ENCODE results near the gene SLC22A7. TPM values are rescaled to one million over a fixed set of nuclear protein-coding genes. Genes with fewer than 3 reads are reported as not detected.

SLC22A7 gene
- total and polyA plus RNA-seq, 2 experiments from 2014 or later = 0.31 TPM; not detected in 1

DNA sequence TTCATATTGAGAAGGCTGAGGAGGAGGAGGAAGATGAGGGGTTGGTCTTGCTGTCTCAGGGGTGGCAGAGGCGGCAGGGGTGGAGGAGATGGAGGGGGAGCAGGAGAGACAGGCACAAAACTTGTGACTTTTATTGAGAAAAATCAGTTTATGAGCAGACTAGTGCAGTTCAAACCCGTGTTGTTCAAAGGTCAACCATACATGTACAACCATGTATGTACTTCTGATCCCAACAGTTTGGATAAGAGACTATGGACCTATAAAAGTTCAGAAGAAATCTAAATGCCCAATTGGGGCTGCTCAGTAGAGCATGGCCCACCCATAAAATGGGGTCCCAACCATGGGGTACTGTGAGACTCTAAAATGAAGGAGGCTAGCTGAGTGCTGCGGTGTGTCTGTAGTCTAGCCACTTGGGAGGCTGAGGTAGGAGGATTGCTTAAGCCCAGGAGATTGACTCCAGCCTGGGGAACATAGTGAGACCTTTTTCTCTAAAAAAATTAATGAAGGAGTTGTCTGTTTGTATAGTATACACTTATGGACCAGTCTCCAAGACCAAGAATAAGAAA lies 7.6 kb upstream of the SLC22A7 start:
- Histone ChIP-seq H3K79me2 (replicated peaks; ENCODE audit: insufficient read depth) (no peaks in the 10 kb centered on the region), H2AFZ (no peak overlapping the region), H3K4me1 (ENCODE audit: insufficient read depth) (no peaks in the 10 kb centered on the region; the same call in 1 of the 2 replicates), H3K4me2 (no peak overlapping the region), H3K27ac (ENCODE audit: low read depth) (no peak overlapping the region), H4K20me1 (replicated peaks; ENCODE audit: insufficient read depth) (no peaks in the 10 kb centered on the region), H3K4me3 (no peak overlapping the region), H3K27me3 (ENCODE audit: insufficient read depth) (peaks cover 12% of the 10 kb centered on the region), H3F3A (replicated peaks; ENCODE audit: low read depth) (no peaks in the 10 kb centered on the region), H3K36me3 (ENCODE audit: insufficient read depth) (no peaks in the 10 kb centered on the region), H3K9me2 (ENCODE audit: insufficient read depth) (peaks cover 4% of the 10 kb centered on the region; the same call in 1 of the 2 replicates)
- no peak overlapping the region for H3K27ac Mint-ChIP-seq
- H3K27me3 Mint-ChIP-seq (ENCODE audit: insufficient read depth, low read depth, poor library complexity) = peaks cover 19% of the 10 kb centered on the region
- H3K4me1 Mint-ChIP-seq = peaks cover 12% of the 10 kb centered on the region
- H3K4me3 Mint-ChIP-seq = no peak overlapping the region
- TF ChIP-seq CTCF (conservative IDR thresholded peaks at IDR 0.05; ENCODE audit: low read depth in 2 of 2) = no peak
- no peak for TF ChIP-seq STAT1 (IDR thresholded peaks at IDR 0.05; ENCODE audit: unreplicated experiment)
- no peak for TF ChIP-seq EZH2 (IDR thresholded peaks at IDR 0.05; ENCODE audit: low read depth, unreplicated experiment)
- TF ChIP-seq CREB1 (CRISPR knock-in tag; IDR thresholded peaks at IDR 0.05; ENCODE audit: low read depth) = no peak
- TF ChIP-seq POLR2AphosphoS5 (IDR thresholded peaks at IDR 0.05; ENCODE audit: low read depth) = no peak
- TF ChIP-seq EZH2phosphoT487 (IDR thresholded peaks at IDR 0.05; ENCODE audit: unreplicated experiment) = no peak
- TF ChIP-seq REST (IDR thresholded peaks at IDR 0.05; ENCODE audit: unreplicated experiment) = no peak
- TF ChIP-seq NANOG (IDR thresholded peaks at IDR 0.05; ENCODE audit: borderline replicate concordance) = no peak
- TF ChIP-seq ETS1 (IDR thresholded peaks at IDR 0.05) = no peak
- TF ChIP-seq, protein P1, sequence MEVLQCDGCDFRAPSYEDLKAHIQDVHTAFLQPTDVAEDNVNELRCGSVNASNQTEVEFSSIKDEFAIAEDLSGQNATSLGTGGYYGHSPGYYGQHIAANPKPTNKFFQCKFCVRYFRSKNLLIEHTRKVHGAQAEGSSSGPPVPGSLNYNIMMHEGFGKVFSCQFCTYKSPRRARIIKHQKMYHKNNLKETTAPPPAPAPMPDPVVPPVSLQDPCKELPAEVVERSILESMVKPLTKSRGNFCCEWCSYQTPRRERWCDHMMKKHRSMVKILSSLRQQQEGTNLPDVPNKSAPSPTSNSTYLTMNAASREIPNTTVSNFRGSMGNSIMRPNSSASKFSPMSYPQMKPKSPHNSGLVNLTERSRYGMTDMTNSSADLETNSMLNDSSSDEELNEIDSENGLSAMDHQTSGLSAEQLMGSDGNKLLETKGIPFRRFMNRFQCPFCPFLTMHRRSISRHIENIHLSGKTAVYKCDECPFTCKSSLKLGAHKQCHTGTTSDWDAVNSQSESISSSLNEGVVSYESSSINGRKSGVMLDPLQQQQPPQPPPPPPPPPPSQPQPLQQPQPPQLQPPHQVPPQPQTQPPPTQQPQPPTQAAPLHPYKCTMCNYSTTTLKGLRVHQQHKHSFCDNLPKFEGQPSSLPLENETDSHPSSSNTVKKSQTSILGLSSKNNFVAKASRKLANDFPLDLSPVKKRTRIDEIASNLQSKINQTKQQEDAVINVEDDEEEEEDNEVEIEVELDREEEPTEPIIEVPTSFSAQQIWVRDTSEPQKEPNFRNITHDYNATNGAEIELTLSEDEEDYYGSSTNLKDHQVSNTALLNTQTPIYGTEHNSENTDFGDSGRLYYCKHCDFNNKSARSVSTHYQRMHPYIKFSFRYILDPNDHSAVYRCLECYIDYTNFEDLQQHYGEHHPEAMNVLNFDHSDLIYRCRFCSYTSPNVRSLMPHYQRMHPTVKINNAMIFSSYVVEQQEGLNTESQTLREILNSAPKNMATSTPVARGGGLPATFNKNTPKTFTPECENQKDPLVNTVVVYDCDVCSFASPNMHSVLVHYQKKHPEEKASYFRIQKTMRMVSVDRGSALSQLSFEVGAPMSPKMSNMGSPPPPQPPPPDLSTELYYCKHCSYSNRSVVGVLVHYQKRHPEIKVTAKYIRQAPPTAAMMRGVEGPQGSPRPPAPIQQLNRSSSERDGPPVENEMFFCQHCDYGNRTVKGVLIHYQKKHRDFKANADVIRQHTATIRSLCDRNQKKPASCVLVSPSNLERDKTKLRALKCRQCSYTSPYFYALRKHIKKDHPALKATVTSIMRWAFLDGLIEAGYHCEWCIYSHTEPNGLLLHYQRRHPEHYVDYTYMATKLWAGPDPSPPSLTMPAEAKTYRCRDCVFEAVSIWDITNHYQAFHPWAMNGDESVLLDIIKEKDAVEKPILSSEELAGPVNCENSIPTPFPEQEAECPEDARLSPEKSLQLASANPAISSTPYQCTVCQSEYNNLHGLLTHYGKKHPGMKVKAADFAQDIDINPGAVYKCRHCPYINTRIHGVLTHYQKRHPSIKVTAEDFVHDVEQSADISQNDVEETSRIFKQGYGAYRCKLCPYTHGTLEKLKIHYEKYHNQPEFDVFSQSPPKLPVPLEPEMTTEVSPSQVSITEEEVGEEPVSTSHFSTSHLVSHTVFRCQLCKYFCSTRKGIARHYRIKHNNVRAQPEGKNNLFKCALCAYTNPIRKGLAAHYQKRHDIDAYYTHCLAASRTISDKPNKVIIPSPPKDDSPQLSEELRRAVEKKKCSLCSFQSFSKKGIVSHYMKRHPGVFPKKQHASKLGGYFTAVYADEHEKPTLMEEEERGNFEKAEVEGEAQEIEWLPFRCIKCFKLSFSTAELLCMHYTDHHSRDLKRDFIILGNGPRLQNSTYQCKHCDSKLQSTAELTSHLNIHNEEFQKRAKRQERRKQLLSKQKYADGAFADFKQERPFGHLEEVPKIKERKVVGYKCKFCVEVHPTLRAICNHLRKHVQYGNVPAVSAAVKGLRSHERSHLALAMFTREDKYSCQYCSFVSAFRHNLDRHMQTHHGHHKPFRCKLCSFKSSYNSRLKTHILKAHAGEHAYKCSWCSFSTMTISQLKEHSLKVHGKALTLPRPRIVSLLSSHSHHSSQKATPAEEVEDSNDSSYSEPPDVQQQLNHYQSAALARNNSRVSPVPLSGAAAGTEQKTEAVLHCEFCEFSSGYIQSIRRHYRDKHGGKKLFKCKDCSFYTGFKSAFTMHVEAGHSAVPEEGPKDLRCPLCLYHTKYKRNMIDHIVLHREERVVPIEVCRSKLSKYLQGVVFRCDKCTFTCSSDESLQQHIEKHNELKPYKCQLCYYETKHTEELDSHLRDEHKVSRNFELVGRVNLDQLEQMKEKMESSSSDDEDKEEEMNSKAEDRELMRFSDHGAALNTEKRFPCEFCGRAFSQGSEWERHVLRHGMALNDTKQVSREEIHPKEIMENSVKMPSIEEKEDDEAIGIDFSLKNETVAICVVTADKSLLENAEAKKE (CRISPR knock-in tag; IDR thresholded peaks at IDR 0.05) = no peak
- no peak for TF ChIP-seq JUNB (IDR thresholded peaks at IDR 0.05; ENCODE audit: unreplicated experiment)
- TF ChIP-seq ZNF331 (CRISPR knock-in tag; IDR thresholded peaks at IDR 0.05; ENCODE audit: low read depth) = no peak
- TF ChIP-seq ZNF114 (CRISPR knock-in tag; IDR thresholded peaks at IDR 0.05) = no peak
- H3K36me3 Mint-ChIP-seq (ENCODE audit: low read depth) = no peaks in the 10 kb centered on the region
- no peaks in the 10 kb centered on the region for H3K9me3 Mint-ChIP-seq
- no peak for DNase-seq (ENCODE audit: low spot score)
- no peak for ATAC-seq
